Measurements from ENCODE around the gene PHF23.
A peak's percentile ranks its signal among the peaks of the same experiment; 100 is the strongest.

Gene PHF23

DNA sequence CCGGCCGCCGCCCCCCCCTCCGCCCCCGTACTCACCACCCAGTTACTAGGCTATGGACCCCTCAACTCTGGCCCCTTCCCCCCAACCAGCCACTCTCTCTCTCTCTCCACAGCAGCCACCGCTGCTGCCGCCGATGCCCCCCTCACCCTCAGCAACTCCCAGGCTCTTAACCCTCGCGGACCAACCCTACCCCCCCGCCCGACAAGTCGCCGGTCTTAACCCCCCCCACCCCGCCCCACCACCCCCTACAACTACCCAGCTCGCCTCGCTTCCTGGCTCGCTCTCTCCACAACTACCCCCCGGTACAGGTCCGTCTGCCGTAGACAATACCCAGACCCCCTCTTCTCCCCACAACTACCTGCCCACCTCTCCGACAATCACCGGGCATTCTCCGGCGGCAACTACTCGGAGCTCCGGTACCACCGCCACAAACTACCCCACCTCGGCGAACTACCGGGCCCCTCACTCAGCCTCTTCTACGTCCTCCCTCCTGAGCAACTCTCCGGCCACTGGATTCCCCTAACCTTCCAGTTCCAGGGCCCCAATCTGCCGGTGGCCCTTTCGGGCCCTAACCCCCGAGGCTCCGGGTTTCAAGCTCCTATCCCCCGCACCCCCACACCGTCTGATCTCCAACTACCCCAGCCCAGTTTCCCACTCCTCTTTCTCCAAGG is 702 bp downstream of the PHF23 start:
- FAIRE-seq (no peak), DNase-seq (ENCODE audit: insufficient read length, low spot score) (no peak)
- no peak for TF ChIP-seq POLR2A (IDR thresholded peaks at IDR 0.05; ENCODE audit: low read depth, low read length)

GRCh38 chr17:7237761-7238419 is 1.4 kb downstream of the PHF23 start:
- FAIRE-seq (no peak), DNase-seq (ENCODE audit: insufficient read length, low spot score) (no peak)
- TF ChIP-seq POLR2A (IDR thresholded peaks at IDR 0.05; ENCODE audit: low read depth, low read length), result peak; percentile 41; the same call in 1 of the 2 replicates

GRCh38 chr17:7237266-7237760 is 1.9 kb downstream of the PHF23 start:
- no peak for FAIRE-seq
- TF ChIP-seq POLR2A (IDR thresholded peaks at IDR 0.05; ENCODE audit: low read depth, low read length), result no peak
- no peak for DNase-seq (ENCODE audit: insufficient read length, low spot score)

- FAIRE-seq (no peak), DNase-seq (ENCODE audit: insufficient read length, low spot score) (no peak)
- no peak for TF ChIP-seq POLR2A (IDR thresholded peaks at IDR 0.05; ENCODE audit: low read depth, low read length)
Measured at GRCh38 chr17:7236808-7237207, 2.4 kb downstream of the PHF23 start.

DNA sequence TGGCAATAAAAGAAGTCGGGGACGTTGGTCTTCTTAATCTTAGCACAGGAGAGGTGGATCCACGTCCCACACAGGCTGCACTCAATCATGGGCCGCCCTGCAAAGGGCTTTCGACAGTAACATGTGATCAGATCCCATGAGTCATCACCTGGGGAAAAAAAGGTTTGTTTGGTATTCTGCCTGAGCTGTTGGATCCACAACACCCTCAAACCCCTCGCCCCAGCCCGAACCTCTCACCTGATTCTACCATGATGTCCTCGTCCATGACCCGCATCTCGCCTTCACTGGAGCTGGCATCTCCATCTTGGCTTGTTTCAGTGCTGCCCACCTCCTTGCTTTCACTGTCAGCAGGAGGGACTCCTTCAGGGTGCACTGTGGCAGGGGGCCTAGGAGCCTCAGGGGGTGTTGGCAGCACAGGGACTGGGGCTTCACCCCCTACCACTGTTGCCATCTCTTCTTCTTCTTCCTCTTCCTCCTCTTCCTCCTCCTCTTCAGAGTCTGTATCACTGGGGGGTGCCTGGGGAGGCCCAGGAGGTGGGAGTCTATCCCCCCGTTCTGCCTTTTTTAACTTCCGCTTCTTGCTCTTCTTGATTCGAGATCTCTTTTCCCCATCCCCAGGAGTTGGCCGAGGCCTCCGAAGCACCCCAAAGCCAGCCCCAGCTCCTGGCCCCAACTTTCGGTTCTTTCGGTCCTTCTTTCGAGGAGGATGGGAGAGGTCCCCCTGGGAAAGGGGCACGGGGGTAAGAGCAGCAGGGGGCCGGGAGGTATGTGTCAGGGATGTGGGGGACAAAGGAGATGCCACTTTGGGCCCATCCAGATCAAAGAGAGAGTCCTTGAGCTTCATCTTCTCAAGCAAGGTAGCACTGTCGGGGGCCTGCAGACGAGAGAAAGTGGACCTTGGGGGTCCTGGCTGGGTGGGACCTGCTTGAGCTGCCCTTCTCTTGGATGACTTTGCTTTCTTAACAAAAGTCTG is 3.3 kb downstream of the PHF23 start:
- DNase-seq (ENCODE audit: insufficient read length, low spot score) (no peak), FAIRE-seq (no peak)
- TF ChIP-seq POLR2A (IDR thresholded peaks at IDR 0.05; ENCODE audit: low read depth, low read length), result no peak

GRCh38 chr17:7234083-7234951 is 4.9 kb downstream of the PHF23 start, which contains the start of gene DVL2:
Gene DVL2, minus strand, starts transcription at chr17:7234517. Its CDS starts 255 bp downstream, at chr17:7234262.
- DNase-seq (ENCODE audit: insufficient read length, low spot score), result peak; percentile 90
- FAIRE-seq, result peak; percentile 6
- TF ChIP-seq POLR2A (IDR thresholded peaks at IDR 0.05; ENCODE audit: low read depth, low read length), result peak; percentile 51

DNA sequence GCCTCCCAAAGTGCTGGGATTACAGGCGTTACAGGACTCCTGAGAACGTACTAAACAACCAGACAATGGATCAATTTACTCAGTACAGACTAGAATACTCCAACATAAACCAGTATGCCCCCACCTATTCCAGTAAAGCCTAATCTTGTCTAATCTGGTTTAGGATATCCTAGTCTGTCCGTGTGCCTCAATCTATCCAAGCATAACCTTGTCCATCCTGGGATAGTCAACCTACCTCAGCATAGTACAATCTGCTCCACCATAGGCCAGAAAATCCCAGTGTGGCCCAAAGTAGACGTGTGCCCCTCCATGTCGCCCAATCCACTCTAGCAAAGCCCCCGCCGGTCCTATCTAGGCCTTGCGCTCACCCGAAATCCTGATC is 5.6 kb downstream of the PHF23 start:
- FAIRE-seq (no peak), DNase-seq (ENCODE audit: insufficient read length, low spot score) (no peak)
- no peak for TF ChIP-seq POLR2A (IDR thresholded peaks at IDR 0.05; ENCODE audit: low read depth, low read length)

GRCh38 chr17:7232114-7232513 is 7.1 kb downstream of the PHF23 start:
- TF ChIP-seq POLR2A (IDR thresholded peaks at IDR 0.05; ENCODE audit: low read depth, low read length), result no peak
- DNase-seq (ENCODE audit: insufficient read length, low spot score) (no peak), FAIRE-seq (no peak)

- DNase-seq (ENCODE audit: insufficient read length, low spot score), result no peak
- no peak for TF ChIP-seq POLR2A (IDR thresholded peaks at IDR 0.05; ENCODE audit: low read depth, low read length)
- FAIRE-seq, result no peak
Measured at GRCh38 chr17:7229504-7229903, 9.8 kb downstream of the PHF23 start.

DNA sequence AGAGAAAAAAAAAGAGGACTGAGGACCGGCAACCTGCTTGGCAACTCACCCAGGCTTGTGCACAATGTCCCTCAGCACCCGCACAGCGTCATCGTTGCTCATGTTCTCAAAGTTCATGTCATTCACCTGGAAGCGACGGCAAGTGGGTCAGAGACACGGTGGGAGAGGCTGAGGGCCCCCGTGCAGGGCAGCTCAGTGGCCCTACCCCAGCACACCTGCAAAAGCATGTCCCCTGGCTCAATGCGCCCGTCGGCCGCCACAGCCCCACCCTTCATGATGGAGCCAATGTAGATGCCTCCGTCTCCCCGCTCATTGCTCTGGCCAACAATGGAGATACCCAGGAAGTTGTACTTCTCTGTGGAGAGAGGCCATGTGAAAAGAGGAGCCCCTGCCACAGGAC is 10.3 kb downstream of the PHF23 start:
- no peak for FAIRE-seq
- no peak for DNase-seq (ENCODE audit: insufficient read length, low spot score)
- TF ChIP-seq POLR2A (IDR thresholded peaks at IDR 0.05; ENCODE audit: low read depth, low read length), result no peak

GRCh38 chr17:7226721-7227710 is 12.2 kb downstream of the PHF23 start:
- FAIRE-seq (no peak), DNase-seq (ENCODE audit: insufficient read length, low spot score) (no peak)
- no peak for TF ChIP-seq POLR2A (IDR thresholded peaks at IDR 0.05; ENCODE audit: low read depth, low read length)

- TF ChIP-seq POLR2A (IDR thresholded peaks at IDR 0.05; ENCODE audit: low read depth, low read length), result no peak
- DNase-seq (ENCODE audit: insufficient read length, low spot score) (no peak), FAIRE-seq (no peak)
Measured at GRCh38 chr17:7225711-7226331, 13.4 kb downstream of the PHF23 start.
